Measurements from ENCODE around the gene XPNPEP2.

The XPNPEP2 gene

DNA sequence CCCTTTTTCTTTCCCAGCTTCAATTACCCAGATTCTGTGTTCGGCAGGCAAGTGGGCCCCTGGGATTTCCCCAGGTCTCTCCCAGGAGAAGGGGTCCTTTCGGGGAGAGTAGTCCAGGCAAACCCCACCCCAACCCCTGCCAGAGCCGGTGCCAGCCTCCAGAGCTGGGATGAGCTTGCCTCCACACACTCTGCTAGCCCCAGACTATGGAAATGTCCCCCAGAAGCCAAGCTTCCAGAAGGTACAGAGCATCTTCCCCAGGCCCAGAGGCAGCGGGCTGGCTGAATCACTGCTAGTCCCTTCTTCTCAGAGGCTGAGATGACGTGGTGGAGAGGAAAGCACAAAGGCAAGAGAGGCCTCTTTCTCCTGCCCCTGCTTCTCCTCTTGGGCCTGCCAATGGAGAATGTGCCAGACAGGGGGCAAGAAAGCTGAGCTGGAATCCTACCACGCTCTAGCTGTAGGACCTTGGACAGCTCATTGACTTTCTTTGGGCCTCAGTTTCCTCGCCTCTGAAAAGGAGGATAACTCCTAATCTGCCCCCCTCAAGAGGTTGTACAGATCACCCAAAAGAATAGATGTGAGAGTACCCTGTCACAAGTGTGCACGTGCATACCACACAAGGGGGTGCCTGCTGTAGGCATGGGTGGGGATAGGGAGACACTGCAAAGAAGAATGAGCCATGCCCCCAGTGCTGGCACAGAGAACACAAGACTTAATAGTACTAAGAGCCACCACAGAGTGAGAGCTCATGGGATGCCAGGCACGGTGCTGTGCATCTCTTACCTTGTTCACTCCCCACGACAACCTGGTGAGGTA lies 43.1 kb downstream of the XPNPEP2 start:
- peaks cover 73 to 85% (median 82%) of the 10 kb centered on the region in 10 experiments for H3K4me1 ChIP-seq
- H3K27me3 ChIP-seq = peaks cover 36 to 96% (median 75%) of the 10 kb centered on the region in 11 experiments
- peak overlapping the region; percentile 59 to 80 (median 72) for H3K4me3 ChIP-seq
- TF ChIP-seq Cebpa-rat (IDR thresholded peaks at IDR 0.05) = no peak
- peaks cover 52 to 56% (median 54%) of the 10 kb centered on the region in 11 experiments; a peak in 21 of 22 replicates for H4K20me1 ChIP-seq
- H3K4me2 ChIP-seq = peak overlapping the region; percentile 83 to 98 (median 93)
- peak overlapping the region; percentile 50 to 93 (median 82); a peak in 21 of 22 replicates for H3K27ac ChIP-seq
- H3K9me3 ChIP-seq (replicated peaks in 1 of 11) = peaks cover 0 to 6% (median 0%) of the 10 kb centered on the region in 11 experiments; a peak in 2 of 22 replicates
- peak overlapping the region; percentile 72 to 92 (median 80) for H3K9ac ChIP-seq
- peaks cover 19 to 46% (median 32%) of the 10 kb centered on the region in 11 experiments; a peak in 20 of 22 replicates for H3K36me3 ChIP-seq

DNA sequence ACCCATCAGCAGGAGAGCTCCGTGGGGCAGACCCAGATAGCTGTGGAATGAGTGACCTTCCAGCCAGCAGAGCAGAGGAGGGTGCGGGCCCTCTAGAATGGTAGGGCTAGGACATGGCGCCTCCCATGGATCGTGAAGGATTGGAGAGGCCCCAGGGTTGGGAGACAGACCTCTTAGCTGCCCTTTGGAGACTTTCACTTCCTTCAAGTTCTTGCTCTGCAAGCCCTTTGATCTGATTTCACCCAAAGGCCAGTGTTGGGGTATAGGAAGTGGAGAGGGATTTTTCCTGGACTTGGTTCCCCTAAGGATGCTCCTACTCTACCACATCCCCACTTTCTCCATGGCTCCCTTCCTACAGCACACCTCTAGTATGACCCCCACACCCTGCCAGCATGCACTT lies 43.9 kb downstream of the XPNPEP2 start:
- peak overlapping the region; percentile 83 to 98 (median 93) for H3K4me2 ChIP-seq
- peaks cover 75 to 85% (median 82%) of the 10 kb centered on the region in 10 experiments for H3K4me1 ChIP-seq
- H3K9me3 ChIP-seq (replicated peaks in 1 of 11) = peaks cover 0 to 6% (median 0%) of the 10 kb centered on the region in 11 experiments; a peak in 2 of 22 replicates
- H4K20me1 ChIP-seq = peaks cover 57 to 65% (median 62%) of the 10 kb centered on the region in 11 experiments; a peak in 21 of 22 replicates
- peaks cover 27 to 95% (median 67%) of the 10 kb centered on the region in 11 experiments for H3K27me3 ChIP-seq
- H3K36me3 ChIP-seq = peaks cover 26 to 54% (median 38%) of the 10 kb centered on the region in 11 experiments; a peak in 21 of 22 replicates
- no peak for TF ChIP-seq Cebpa-rat (IDR thresholded peaks at IDR 0.05)
- peak overlapping the region in 9 of 11 experiments; percentile 74 to 92 (median 80); a peak in 16 of 22 replicates for H3K9ac ChIP-seq
- H3K4me3 ChIP-seq = peak overlapping the region; percentile 59 to 80 (median 72)
- H3K27ac ChIP-seq = peak overlapping the region in 9 of 11 experiments; percentile 69 to 93 (median 82); a peak in 15 of 22 replicates

DNA sequence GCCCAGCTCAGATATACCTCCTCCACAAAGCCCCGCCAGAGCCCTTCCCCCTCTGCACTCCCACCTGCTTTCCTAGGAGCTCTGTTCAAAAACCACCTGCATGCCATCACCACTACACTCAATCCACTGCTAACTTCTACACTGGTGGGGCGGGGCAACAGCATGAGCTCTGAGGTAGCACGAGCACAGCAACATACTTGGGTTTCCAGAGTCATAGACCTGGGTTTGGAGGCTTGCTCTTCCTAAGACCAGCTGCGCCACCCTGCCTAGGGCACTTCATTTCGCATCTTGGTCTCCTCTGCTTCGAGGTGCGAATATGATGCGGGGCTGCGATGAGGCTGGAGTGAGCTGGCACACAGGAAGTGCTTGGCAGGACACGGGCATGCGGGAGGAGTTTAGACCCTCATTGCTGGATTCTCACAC lies 44.5 kb downstream of the XPNPEP2 start:
- Histone ChIP-seq H3K9ac (peak overlapping the region in 10 of 11 experiments; percentile 16 to 92 (median 78); a peak in 12 of 22 replicates), H3K27ac (peak overlapping the region in 10 of 11 experiments; percentile 20 to 93 (median 80); a peak in 16 of 22 replicates), H4K20me1 (peaks cover 57 to 70% (median 67%) of the 10 kb centered on the region in 11 experiments; a peak in 21 of 22 replicates), H3K27me3 (peaks cover 23 to 91% (median 65%) of the 10 kb centered on the region in 11 experiments), H3K4me3 (peak overlapping the region; percentile 59 to 80 (median 72); a peak in 19 of 20 replicates), H3K36me3 (peaks cover 27 to 57% (median 42%) of the 10 kb centered on the region in 11 experiments; a peak in 21 of 22 replicates), H3K9me3 (replicated peaks in 1 of 11) (peaks cover 0 to 6% (median 0%) of the 10 kb centered on the region in 11 experiments; a peak in 2 of 22 replicates), H3K4me2 (peak overlapping the region; percentile 83 to 98 (median 93)), H3K4me1 (peaks cover 71 to 80% (median 78%) of the 10 kb centered on the region in 10 experiments)
- no peak for TF ChIP-seq Cebpa-rat (IDR thresholded peaks at IDR 0.05)

DNA sequence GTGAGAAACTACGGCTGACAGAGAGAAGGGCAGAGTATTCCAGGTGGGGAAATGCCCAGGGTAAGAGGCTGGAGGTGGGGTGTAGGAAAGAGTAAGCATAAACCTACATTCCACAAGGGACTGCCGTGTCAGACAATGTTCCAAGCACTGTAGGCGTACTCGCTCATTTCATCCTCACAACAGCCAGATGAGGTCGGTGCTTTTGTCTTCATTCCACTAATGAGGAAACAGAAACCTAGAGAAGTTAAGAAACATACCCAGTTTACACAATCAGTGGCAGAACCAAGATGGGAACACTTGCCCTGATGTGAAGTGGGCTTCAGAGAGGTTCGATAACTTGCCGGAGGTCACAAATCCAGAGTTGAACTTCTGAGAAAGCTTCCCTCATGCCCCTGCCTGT lies 45.6 kb downstream of the XPNPEP2 start:
- peaks cover 31 to 68% (median 53%) of the 10 kb centered on the region in 11 experiments; a peak in 21 of 22 replicates for H3K36me3 ChIP-seq
- H3K27ac ChIP-seq = peak overlapping the region in 10 of 11 experiments; percentile 16 to 93 (median 80); a peak in 14 of 22 replicates
- peaks cover 0 to 6% (median 0%) of the 10 kb centered on the region in 11 experiments; a peak in 2 of 22 replicates for H3K9me3 ChIP-seq (replicated peaks in 1 of 11)
- H3K27me3 ChIP-seq = peaks cover 19 to 90% (median 62%) of the 10 kb centered on the region in 11 experiments
- H3K4me1 ChIP-seq = peaks cover 60 to 72% (median 67%) of the 10 kb centered on the region in 10 experiments
- H4K20me1 ChIP-seq = peaks cover 57 to 81% (median 78%) of the 10 kb centered on the region in 11 experiments; a peak in 21 of 22 replicates
- H3K9ac ChIP-seq = peak overlapping the region in 9 of 11 experiments; percentile 9 to 92 (median 59); a peak in 9 of 22 replicates
- no peak for TF ChIP-seq Cebpa-rat (IDR thresholded peaks at IDR 0.05)
- H3K4me2 ChIP-seq = peak overlapping the region; percentile 83 to 98 (median 93)
- H3K4me3 ChIP-seq = peak overlapping the region in 7 of 10 experiments; percentile 67 to 80 (median 73); a peak in 14 of 20 replicates

DNA sequence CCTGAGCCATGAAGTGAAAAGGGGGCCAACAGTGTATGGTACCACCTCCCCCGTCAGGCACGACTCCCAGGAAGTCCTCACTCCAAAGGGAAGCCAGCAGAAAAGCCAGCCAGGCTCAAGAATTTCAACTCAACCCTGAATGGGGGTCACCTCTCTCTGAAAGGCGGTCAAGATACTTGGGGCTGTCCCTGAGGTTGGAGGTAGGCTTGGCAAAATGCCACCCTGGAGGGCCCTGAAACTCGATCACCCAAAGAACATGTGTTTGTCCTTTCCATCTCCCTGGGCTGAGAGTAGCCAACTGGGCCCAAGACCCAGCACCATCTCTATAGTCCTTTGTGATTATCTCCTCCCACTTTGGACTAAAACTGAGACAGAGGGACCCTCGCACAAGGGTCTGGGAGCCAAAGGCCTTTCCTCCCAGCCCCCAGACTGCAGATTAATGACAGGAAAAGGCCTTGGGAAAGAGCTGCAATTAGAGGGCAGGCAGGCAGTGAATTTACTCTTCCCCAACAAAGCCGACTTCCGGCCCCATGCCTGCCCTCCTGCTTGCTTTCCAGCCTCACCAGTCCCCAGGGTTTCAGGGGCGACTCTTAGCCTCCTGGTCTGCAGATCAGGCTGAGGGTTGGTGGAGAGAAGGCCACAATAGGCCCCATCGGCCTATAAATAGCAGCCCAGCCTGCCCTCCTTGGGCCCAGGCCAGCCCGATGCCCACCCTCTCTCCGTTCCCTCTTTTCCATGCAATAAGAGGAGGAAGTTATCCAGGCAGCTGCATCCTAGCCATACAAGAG lies 46.6 kb downstream of the XPNPEP2 start:
- H4K20me1 ChIP-seq = peaks cover 57 to 90% (median 87%) of the 10 kb centered on the region in 11 experiments; a peak in 21 of 22 replicates
- no peak for TF ChIP-seq Cebpa-rat (IDR thresholded peaks at IDR 0.05)
- H3K27me3 ChIP-seq = peaks cover 15 to 90% (median 62%) of the 10 kb centered on the region in 11 experiments
- H3K9ac ChIP-seq = peak overlapping the region; percentile 21 to 66 (median 47); a peak in 19 of 22 replicates
- H3K36me3 ChIP-seq = peaks cover 41 to 78% (median 63%) of the 10 kb centered on the region in 11 experiments; a peak in 21 of 22 replicates
- H3K9me3 ChIP-seq (replicated peaks in 1 of 11) = peaks cover 0 to 6% (median 0%) of the 10 kb centered on the region in 11 experiments; a peak in 1 of 22 replicates
- peak overlapping the region; percentile 82 to 98 (median 91) for H3K4me2 ChIP-seq
- peaks cover 58 to 67% (median 63%) of the 10 kb centered on the region in 10 experiments for H3K4me1 ChIP-seq
- peak overlapping the region; percentile 19 to 77 (median 42); a peak in 19 of 20 replicates for H3K4me3 ChIP-seq
- peak overlapping the region in 10 of 11 experiments; percentile 50 to 73 (median 66); a peak in 19 of 22 replicates for H3K27ac ChIP-seq

DNA sequence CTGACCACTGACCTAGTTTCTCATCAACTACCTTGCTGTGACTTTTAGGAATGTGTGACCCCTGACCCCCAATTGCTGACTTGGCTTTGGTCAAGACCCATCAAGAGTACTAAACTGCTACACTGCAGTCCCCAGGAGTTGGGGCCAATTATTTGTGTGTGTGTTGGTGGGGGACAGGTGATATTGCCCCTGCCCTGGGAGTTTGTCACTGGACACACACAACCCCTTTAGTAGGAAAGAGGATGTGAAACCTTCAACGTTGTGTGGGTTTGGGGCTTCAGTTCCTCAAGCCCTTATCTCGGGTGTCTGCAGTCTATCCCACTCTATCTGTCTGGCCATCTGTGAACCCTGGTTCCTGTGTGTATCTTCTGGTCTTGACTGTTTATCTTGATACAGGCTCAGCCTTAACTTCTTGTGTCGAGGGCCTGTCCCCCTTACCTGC lies 47.5 kb downstream of the XPNPEP2 start:
- peak overlapping the region; percentile 19 to 77 (median 42); a peak in 15 of 20 replicates for H3K4me3 ChIP-seq
- peak overlapping the region in 10 of 11 experiments; percentile 31 to 66 (median 52); a peak in 16 of 22 replicates for H3K9ac ChIP-seq
- H3K27me3 ChIP-seq = peaks cover 15 to 91% (median 62%) of the 10 kb centered on the region in 11 experiments; a peak in 21 of 22 replicates
- H3K9me3 ChIP-seq (replicated peaks in 1 of 11) = no peaks in the 10 kb centered on the region
- H3K4me1 ChIP-seq = peaks cover 58 to 67% (median 63%) of the 10 kb centered on the region in 10 experiments
- H3K27ac ChIP-seq = peak overlapping the region in 9 of 11 experiments; percentile 51 to 73 (median 66); a peak in 18 of 22 replicates
- no peak for TF ChIP-seq Cebpa-rat (IDR thresholded peaks at IDR 0.05)
- H3K36me3 ChIP-seq = peaks cover 49 to 86% (median 71%) of the 10 kb centered on the region in 11 experiments
- H4K20me1 ChIP-seq = peaks cover 57 to 99% (median 96%) of the 10 kb centered on the region in 11 experiments; a peak in 21 of 22 replicates
- peak overlapping the region; percentile 82 to 98 (median 91) for H3K4me2 ChIP-seq

DNA sequence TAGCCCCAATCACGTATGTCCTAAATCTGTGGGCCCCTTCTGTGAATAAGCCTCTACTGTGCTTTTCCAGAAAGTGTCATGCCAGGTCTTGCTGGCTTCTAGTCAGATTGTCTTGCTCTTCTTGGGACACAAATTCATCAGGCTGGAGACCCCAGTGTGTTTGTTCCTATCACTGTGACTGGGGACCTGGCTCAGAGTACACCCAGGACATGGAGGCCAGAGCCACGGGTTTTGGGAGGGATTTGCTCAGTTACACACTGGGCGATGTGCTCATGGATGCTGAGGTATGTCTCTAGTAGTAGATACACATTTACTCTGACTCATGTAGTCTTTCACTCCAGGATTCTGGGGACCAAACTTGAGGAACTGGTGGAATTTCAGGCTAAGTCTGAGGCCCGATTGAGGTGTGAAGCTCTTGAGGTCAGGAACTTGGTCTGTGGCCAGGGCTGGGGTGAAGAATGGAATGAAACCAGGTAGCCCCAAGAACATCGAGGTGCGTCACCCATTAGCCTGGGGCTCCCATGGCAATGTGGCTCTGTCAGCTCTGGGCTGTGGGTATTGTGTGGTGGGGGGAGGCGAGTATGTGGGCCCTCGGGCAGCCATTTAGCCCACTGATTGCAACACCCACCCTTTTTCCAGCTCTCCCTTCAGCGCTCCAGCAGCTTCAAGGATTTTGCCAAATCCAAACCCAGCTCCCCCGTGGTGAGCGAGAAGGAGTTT lies 48.7 kb downstream of the XPNPEP2 start:
- H3K4me1 ChIP-seq = peaks cover 51 to 57% (median 52%) of the 10 kb centered on the region in 10 experiments
- peak overlapping the region; percentile 82 to 98 (median 91); a peak in 18 of 22 replicates for H3K4me2 ChIP-seq
- TF ChIP-seq Cebpa-rat (IDR thresholded peaks at IDR 0.05) = no peak
- peaks cover 7 to 91% (median 63%) of the 10 kb centered on the region in 11 experiments; a peak in 21 of 22 replicates for H3K27me3 ChIP-seq
- no peak overlapping the region for H3K4me3 ChIP-seq
- H4K20me1 ChIP-seq = peaks cover 51 to 100% (median 98%) of the 10 kb centered on the region in 11 experiments; a peak in 21 of 22 replicates
- H3K27ac ChIP-seq = peak overlapping the region in 9 of 11 experiments; percentile 12 to 73 (median 66); a peak in 17 of 22 replicates
- H3K9ac ChIP-seq = peak overlapping the region in 4 of 11 experiments; percentile 6 to 66 (median 30); a peak in 1 of 22 replicates
- H3K9me3 ChIP-seq (replicated peaks in 1 of 11) = no peaks in the 10 kb centered on the region
- H3K36me3 ChIP-seq = peaks cover 56 to 88% (median 75%) of the 10 kb centered on the region in 11 experiments

Measured in BLaER1 treated with 17β-estradiol and CSF1 and Interleukin-3, amounts not matched to agents 10 nM and 100 nM (cell line).